Measurements from ENCODE around the gene AGBL1. TPM values are rescaled to one million over a fixed set of nuclear protein-coding genes. Genes with fewer than 3 reads are reported as not detected.

AGBL1 gene
- total and polyA plus RNA-seq, 2 experiments from 2014 or later, result 0.06 to 0.11 TPM

- no peak for TF ChIP-seq CTCF (IDR thresholded peaks at IDR 0.05; ENCODE audit: low read depth, low read length)
- no peak overlapping the region for H3K27ac ChIP-seq
- DNase-seq (ENCODE audit: low read depth in 1 of 2, low spot score in 1 of 2), result no peak
- no peaks in the 10 kb centered on the region for H3K4me1 ChIP-seq (ENCODE audit: low read depth)
- H3K27me3 ChIP-seq, result no peaks in the 10 kb centered on the region
- no peaks in the 10 kb centered on the region for H3K9me3 ChIP-seq (ENCODE audit: low read depth)
- H3K4me3 ChIP-seq, result no peak overlapping the region
- no peaks in the 10 kb centered on the region for H3K36me3 ChIP-seq
Observed at GRCh38 chr15:86961669-86962068, 882.0 kb downstream of the AGBL1 start.

- no peak for TF ChIP-seq CTCF (IDR thresholded peaks at IDR 0.05; ENCODE audit: low read depth, low read length)
- H3K27ac ChIP-seq, result no peak overlapping the region
- H3K36me3 ChIP-seq, result no peaks in the 10 kb centered on the region
- no peaks in the 10 kb centered on the region for H3K9me3 ChIP-seq (ENCODE audit: low read depth)
- DNase-seq (ENCODE audit: low read depth in 1 of 2, low spot score in 1 of 2), result no peak
- no peak overlapping the region for H3K4me3 ChIP-seq
- H3K4me1 ChIP-seq (ENCODE audit: low read depth), result no peaks in the 10 kb centered on the region
- H3K27me3 ChIP-seq, result no peaks in the 10 kb centered on the region
Observed at GRCh38 chr15:86964271-86964670, 884.6 kb downstream of the AGBL1 start.

GRCh38 chr15:86968244-86968643 lies 888.6 kb downstream of the AGBL1 start:
- TF ChIP-seq CTCF (IDR thresholded peaks at IDR 0.05; ENCODE audit: low read depth, low read length), result no peak
- Histone ChIP-seq H3K9me3 (ENCODE audit: low read depth) (no peaks in the 10 kb centered on the region), H3K36me3 (no peaks in the 10 kb centered on the region), H3K4me3 (no peak overlapping the region), H3K27ac (no peak overlapping the region), H3K27me3 (no peaks in the 10 kb centered on the region), H3K4me1 (ENCODE audit: low read depth) (no peaks in the 10 kb centered on the region)
- no peak for DNase-seq (ENCODE audit: low read depth in 1 of 2, low spot score in 1 of 2)

- no peaks in the 10 kb centered on the region for H3K36me3 ChIP-seq
- no peak overlapping the region for H3K4me3 ChIP-seq
- H3K27me3 ChIP-seq, result no peaks in the 10 kb centered on the region
- H3K4me1 ChIP-seq (ENCODE audit: low read depth), result no peaks in the 10 kb centered on the region
- H3K27ac ChIP-seq, result no peak overlapping the region
- no peak for DNase-seq (ENCODE audit: low read depth in 1 of 2, low spot score in 1 of 2)
- H3K9me3 ChIP-seq (ENCODE audit: low read depth), result no peaks in the 10 kb centered on the region
- TF ChIP-seq CTCF (IDR thresholded peaks at IDR 0.05; ENCODE audit: low read depth, low read length), result no peak
Observed at GRCh38 chr15:86969364-86969763, 889.7 kb downstream of the AGBL1 start.

GRCh38 chr15:86973284-86973844 lies 893.7 kb downstream of the AGBL1 start:
- TF ChIP-seq CTCF (IDR thresholded peaks at IDR 0.05; ENCODE audit: low read depth, low read length), result no peak
- Histone ChIP-seq H3K36me3 (no peaks in the 10 kb centered on the region), H3K27ac (no peak overlapping the region), H3K4me3 (no peak overlapping the region), H3K27me3 (no peaks in the 10 kb centered on the region), H3K4me1 (ENCODE audit: low read depth) (peaks cover 9% of the 10 kb centered on the region), H3K9me3 (ENCODE audit: low read depth) (no peaks in the 10 kb centered on the region)
- no peak for DNase-seq (ENCODE audit: low read depth in 1 of 2, low spot score in 1 of 2)

- no peak for TF ChIP-seq CTCF (IDR thresholded peaks at IDR 0.05; ENCODE audit: low read depth, low read length)
Observed at GRCh38 chr15:86988033-86988432, 908.4 kb downstream of the AGBL1 start.

More at GRCh38 chr15:86988033-86988432, 908.4 kb downstream of the AGBL1 start:
- H3K36me3 ChIP-seq, result no peaks in the 10 kb centered on the region
- DNase-seq (ENCODE audit: low read depth in 1 of 2, low spot score in 1 of 2), result no peak
- H3K27me3 ChIP-seq, result no peaks in the 10 kb centered on the region
- no peaks in the 10 kb centered on the region for H3K9me3 ChIP-seq (ENCODE audit: low read depth)
- no peak overlapping the region for H3K27ac ChIP-seq
- H3K4me1 ChIP-seq (ENCODE audit: low read depth), result no peaks in the 10 kb centered on the region
- H3K4me3 ChIP-seq, result no peak overlapping the region

All from cardiac muscle cell (in vitro differentiated cells and primary cell).